Pulmonary artery endothelial cell (primary cell): Measurements from ENCODE around the gene VNN1. TPM values are rescaled to one million over a fixed set of nuclear protein-coding genes. Genes with fewer than 3 reads are reported as not detected.
"Not testable (repeated sequence)": the region's sequence is repeated elsewhere in the genome, so short reads cannot be mapped to it uniquely, and the experiment has no call there.

Source experiments
- DNase-seq: peaks from one replicate; pipeline ENCODE4 v3.0.0-alpha.2; 2011; ENCODE audit warnings: low read depth, low spot score
- total RNA-seq: library from RNA; depleted of rRNA; stranded (reverse); fragments of >200 nt; gene quantifications from 2 replicates; pipeline ENCODE4 v1.2.3, GENCODE V29; 2014

VNN1 gene
- total RNA-seq, 1 donor from 2014 or later, result not detected

DNA sequence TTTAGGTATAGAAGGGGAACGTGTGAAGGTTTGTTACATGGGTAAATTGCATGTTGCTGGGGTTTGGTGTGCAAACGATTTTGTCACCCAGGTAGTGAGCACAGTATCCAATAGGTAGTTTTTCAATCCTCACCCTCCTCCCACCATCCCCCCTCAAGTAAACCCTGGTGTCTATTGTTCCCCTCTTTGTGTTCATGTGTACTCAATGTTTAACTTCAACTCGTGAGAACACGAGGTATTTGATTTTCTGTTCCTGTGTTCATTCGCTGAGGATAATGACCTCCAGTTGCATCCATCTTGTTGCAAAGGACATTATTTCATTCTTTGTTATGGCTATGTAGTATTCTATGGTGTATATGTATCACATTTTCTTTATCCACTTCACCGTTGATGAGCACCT lies 11.6 kb upstream of the VNN1 start:
- DNase-seq, result no peak

DNA sequence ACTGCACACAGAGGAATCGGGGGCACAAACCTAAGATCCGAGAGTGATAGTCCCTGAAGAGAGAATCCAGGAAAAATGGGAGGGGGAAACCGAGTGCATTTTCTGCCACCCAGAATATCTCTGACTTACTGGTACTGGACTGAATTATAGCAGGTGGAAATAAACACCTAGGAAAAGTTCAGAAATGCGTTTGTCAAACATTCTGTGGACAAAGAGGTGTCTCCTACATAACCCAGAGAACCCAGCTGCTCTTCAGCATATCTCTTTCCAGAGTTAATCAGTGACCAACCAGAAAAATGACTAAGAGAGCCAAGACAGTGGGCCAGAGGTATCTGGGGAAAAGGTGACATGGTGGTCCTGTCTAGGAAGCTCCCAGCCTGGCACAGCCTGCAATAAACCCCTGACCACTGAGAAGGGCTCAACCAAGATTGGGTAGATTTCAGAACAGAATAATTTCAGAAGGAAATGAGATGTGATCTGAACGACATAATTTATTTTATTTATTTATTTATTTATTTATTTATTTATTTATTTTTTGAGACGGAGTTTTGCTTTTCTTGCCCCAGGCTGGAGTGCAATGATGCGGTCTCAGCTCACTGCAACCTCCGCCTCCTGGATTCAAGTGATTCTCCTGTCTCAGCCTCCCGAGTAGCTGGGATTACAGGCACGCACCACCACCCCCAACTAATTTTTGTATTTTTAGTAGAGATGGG lies 6.0 kb upstream of the VNN1 start:
- DNase-seq, result no peak

DNA sequence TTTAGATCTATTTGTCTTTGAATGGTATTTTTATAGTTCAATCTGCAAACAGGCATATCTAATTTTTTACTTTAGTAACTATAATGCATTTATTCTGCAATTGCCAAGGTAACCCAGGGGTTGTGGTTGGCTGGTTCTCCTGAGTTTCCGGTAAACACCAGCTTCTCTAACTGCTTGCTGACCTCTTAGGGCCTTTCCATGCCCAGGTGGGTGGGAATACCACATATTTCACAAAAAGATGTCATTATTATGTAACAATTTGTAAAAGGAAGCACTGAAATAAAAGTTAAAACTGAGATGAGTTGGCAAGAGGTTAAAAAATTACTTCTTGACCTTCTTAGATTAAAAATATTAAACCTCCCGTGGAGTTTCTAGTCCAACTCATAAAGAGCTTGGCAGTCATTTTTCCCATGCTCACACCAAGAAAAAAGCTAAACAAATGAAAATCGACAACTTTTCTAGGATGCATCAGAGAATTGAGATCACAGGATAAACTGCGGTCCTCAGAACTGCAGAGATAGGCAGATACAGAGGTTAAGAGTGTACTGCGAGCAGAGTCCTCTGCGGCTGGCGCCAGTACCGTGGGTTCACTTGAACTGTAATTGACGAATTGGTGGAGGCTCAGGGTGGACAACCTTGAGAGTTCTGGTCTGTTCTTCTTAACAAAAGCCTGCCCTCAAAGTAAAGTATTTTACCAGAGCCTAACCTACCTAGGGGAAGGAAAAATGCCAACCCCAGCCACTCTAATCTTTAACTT lies 2.2 kb upstream of the VNN1 start:
- DNase-seq, result no peak

DNA sequence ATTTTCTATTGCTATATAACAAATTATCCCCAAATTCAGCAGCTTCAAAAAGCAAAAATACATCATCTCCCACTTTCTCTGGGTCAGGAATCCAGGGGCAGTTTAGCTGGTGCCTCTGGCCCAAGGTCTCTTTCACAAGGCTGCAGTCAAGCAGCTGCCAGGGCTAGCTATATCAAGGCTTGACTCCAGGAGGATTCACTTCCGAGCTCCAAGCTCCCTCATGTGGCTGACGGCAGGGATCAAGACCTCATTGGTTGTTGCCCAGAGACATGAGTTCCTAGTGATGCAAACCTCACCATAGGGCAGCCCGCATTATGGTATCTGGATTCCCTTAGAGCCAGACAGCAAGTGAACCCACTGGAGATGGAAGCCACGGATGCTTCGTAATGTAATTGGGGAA lies 1.3 kb upstream of the VNN1 start:
- peak; percentile 20 for DNase-seq

DNA sequence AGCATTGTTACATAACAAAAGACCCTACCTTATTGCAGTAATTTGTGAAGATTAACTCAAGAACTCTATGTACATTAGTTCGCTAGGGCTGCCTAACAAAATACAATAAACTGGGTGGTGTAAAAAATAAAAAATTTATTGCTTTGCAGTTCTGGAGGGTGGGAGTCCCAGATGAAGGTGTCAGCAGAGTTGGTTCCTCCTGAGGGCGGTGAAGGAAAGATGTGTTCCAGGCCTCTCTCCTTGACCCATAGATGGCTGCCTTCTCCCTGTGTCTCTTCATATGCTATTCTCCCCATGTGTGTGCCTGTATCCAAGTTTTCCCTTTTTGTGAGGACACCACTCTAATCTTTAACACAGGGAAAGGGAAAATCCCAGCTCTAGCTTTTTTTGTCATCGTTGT lies 305 bp upstream of the VNN1 start:
- no peak for DNase-seq

GRCh38 chr6:132712366-132712765 lies 1.5 kb downstream of the VNN1 start:
- no peak for DNase-seq

DNA sequence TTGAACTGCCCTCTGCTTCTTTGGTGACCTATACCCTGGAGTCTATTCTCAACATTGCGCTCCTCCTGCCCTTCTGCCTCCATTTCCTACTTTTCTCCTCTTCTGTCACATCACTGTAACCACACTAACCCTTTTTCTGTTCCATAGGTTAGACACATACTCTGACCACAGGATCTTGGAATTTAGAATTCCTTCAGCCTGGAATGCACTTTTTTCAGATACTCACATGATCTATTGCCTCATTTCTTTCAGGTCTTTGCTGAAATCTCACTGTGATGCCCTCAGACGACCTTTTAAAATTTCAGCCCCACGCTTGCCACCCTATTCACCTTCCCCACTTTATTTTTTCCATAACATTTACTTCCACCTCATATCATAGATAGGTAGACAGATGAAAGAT lies 5.1 kb downstream of the VNN1 start:
- no peak for DNase-seq

DNA sequence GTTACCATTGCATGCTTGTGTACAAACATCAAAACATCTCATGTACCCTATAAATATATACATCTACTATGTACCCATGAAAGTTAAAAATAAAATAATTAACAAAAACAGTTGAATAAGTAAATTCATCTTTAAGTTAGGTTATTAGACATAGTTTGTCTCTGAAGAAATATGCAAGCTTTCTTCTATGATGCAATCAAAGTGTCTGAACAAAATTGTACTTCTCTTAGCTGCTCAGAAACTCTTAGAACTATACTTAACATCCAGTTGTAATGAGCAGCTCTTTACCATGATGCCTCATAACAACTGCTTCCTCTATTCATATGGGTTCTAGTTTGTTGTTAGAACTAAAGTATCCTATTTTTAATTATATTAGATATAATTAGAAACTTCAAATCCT lies 5.9 kb downstream of the VNN1 start:
- no peak for DNase-seq

DNA sequence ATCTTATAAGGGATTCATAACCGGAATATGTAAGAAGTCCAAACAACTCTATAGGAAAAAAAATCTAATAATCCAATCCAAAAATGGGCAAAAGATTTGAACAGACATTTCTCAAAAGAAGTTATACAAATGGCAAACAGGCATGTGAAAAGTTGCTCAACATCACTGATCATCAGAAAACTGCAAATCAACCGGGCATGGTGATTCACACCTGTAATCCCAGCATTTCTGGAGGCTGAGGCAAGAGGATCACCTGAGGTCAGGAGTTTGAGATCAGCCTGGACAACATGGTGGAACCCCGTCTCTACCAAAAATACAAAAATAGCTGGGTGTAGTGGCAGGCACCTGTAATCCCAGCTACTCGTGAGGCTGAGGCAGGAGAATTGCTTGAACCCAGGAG lies 7.1 kb downstream of the VNN1 start:
- DNase-seq, result not testable (repeated sequence)

DNA sequence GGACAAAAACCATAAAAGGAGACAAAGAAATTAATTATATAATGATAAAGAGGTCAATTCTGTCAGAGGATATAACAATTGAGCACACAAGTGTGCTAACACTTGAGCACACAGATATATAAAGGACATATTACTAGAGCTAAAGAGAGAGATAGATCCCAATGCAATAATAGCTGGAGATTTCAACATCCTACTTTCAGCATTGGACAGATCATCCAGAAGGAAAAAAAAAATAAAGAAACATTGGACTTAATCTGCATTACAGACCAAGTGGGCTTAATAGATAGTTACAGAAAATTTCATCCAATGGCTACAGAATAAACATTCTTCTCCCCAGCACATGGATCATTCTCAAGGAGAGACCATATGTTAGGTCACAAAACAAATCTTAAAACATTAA lies 9.9 kb downstream of the VNN1 start:
- DNase-seq, result no peak

DNA sequence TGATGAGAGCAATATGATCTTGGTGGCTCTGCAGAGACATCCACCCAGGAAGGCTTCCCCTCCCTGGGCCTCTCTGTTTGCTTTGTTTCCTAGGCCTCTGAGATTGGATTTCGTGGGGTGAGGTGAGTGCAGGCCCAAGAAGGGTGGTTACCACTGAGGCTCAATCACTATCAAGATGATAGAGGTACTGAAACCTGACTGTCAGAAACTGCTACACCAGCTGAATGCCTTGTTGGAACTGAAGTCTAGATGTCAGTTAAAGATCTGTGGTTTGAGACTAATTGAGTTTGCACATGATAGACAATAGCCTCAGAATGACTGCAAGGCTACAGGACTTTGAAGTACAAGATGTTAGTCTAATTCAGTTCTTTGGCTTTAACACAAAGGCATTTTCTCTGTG lies 15.2 kb downstream of the VNN1 start:
- DNase-seq, result no peak

DNA sequence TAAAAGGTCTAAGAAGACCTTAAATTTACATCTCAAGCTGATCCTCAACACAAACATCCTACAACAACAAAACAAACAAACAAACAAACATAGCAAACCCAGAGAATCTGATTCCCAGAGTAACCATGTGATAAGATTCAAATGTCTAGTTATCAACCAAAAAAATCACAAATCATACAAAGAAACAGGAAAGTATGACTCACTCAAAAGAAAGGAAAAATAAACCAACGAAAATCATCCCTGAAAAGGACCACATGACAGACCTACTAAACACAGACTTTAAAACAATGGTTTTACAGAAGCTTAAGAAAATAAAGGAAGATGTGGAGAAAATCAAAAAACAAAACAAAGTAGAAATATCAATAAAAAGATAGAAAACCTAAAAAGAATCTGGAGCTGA lies 18.1 kb downstream of the VNN1 start:
- DNase-seq, result no peak

DNA sequence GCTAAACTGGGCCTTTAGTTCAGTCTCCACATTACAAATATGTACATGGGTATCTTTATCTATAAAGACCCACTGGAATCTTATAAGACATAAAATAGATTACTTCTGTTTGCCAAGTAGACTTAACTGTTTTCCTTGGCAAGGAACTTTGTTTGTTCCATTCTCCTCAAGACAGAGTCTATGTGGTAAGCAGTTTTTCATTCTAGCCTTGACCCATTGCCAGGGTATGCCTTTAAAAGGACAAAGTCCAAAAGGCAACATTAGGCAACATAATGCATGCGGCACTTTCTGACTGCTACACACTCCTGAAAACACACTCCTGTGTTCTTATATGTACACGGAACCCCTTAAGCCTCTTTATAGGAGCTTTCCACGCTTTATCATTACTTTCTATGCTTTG lies 20.4 kb downstream of the VNN1 start:
- no peak for DNase-seq

DNA sequence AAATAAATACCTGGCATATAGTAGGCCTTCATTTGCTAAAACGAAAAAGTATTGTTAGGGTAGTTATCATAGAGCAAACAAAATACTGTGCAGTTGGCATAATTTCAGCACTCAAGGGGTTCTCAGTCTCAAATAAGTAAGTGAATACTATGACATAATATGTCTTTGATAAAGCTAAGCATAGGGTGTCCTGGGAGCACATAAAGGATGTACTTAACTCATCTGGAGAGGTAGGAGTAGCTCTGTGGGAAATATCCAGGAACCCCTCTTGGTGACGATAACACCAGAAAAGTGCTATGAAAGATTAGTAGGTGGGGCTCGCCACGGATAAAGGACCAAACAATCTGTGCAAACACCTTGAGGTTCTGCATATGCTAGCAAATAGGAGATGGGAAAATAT lies 23.2 kb downstream of the VNN1 start:
- no peak for DNase-seq

DNA sequence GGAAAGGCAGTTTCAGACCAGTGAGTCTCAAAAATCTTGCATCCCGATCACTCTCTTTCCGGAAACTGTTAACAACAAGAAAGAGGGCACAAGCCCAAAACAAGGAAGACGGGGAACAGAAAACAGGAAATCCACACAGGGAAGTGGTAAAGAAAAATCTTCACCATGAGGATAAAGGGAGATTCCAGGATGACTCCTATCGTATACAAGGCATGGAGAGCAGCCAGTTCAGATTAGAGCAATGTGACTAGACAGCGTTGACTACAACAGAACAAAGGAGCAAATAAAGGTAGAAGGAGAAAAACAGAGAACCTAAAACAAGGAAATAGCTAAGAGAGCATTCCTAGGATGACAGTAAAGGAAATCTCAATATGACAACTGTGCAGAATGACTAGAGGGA lies 26.5 kb downstream of the VNN1 start:
- no peak for DNase-seq

DNA sequence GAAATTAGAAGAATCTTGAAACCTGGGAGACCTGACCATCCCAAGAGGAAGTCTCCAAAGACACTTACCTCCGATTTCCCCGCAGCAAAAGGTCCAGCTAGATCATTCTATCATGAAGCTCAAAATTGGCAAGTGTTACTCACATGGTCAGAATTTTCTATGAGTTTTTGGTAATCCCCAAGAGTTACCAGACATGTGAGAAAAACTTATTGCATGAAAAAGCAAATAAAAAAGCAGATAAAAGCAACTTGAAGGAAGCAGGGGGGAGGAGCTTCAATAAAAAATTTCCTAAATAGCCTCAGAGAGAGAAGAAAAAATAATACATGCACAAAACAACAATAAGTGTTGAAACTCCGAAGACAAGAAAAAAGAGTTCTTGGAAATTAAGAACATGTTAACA lies 27.3 kb downstream of the VNN1 start:
- DNase-seq, result no peak

DNA sequence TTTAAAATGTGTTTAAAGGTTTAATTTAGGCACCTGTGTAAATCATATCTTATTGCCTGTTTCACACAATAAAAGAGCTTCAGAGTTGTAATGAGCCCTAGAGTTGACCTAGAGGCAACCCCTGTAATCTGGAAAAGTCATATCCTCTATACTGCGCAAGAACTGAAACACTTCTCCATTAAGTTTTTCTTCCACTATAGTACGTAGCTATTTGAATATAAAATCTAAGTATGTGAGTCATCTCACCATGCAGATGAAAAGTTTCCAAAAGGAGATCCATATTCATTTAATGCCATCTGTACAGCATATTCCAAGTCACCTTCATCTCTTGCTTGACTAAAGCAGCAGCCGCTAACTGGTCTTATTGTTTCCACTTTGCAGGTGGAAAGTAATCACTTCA lies 28.8 kb downstream of the VNN1 start:
- DNase-seq, result no peak

DNA sequence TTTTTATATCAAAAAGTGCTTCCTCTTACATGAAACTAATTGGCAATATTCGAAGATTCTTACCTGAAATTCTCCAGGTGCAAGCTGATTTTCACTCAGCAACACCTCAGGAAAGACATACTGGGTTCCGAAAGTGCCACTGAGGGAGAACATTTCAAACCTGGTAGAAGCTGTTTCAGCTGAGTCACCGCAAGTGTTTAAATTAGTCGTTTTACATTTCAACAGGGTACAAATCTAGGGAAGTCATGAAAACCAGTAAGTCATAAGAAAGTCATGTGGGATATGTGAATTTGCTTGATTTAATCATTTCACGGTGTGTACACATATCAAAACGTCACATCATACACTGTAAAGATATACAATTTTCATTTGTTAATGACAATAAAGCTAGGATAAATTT lies 29.6 kb downstream of the VNN1 start:
- no peak for DNase-seq

GRCh38 chr6:132683543-132683942 lies 30.3 kb downstream of the VNN1 start:
- no peak for DNase-seq

DNA sequence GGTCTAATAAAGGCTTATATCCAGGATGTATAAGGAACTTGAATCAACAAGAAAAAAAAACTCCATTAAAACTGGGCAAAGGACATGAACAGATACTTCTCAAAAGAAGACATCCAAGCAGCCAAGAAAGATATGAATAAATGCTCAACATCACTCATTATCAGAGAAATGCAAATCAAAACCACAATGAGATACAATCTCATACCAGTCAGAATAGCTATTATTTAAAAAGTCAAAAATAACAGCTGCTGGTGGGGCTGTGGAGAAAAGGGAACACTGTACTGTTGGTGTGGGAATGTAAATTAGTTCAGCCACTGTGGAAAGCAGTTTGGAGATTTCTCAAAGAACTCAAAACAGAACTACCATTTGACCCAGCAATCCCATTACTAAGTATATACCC lies 34.8 kb downstream of the VNN1 start:
- DNase-seq, result not testable (repeated sequence)

DNA sequence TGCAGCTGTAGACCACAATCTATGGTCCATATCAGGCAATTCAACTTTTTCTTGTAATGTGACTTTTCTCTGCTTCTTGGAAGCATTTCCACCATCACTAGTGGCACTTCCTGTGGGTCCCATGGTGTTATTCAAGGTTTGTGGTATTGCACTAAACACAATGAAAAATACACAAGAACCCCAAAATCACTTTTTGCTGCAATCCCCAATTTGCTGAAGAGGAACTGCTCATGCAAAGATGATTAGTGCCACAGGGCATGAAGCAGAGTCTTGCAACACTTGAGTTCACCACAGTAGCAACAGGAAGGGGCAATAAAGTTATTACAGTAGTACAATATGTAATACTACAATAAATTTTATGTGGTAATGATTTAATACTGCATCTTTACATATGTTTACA lies 38.1 kb downstream of the VNN1 start:
- DNase-seq, result no peak

GRCh38 chr6:132675002-132675401 lies 38.9 kb downstream of the VNN1 start:
- no peak for DNase-seq

- DNase-seq, result no peak
These were observed 40.3 kb downstream of the VNN1 start for GRCh38 chr6:132673376-132674094.
